Stimulated activated CD4-positive, alpha-beta T cell treated with anti-CD3 and anti-CD28 coated beads, Interleukin-4, amount 100 ng/mL, for 24 hours (primary cell): ENCODE data around the gene SYDE1.

Experiments
- DNase-seq: peaks from one replicate; pipeline ENCODE4 v3.0.0-alpha.2; 2020

The SYDE1 gene

GRCh38 chr19:15108845-15109767, 1.9 kb downstream of the SYDE1 start:
- DNase-seq, result no peak

- DNase-seq, result no peak
These were observed 2.7 kb downstream of the SYDE1 start for GRCh38 chr19:15109768-15110417.

- no peak for DNase-seq
These were observed 3.2 kb downstream of the SYDE1 start for GRCh38 chr19:15110418-15110815.

- DNase-seq, result no peak
These were observed 4.6 kb downstream of the SYDE1 start for GRCh38 chr19:15111758-15112157.

GRCh38 chr19:15112385-15112784, 5.2 kb downstream of the SYDE1 start:
- no peak for DNase-seq

GRCh38 chr19:15113245-15114152, 6.3 kb downstream of the SYDE1 start:
- DNase-seq, result no peak

GRCh38 chr19:15114153-15114540, 6.9 kb downstream of the SYDE1 start:
- no peak for DNase-seq

- DNase-seq, result no peak
These were observed 7.9 kb downstream of the SYDE1 start for GRCh38 chr19:15115080-15115479.

GRCh38 chr19:15115762-15116615, 8.8 kb downstream of the SYDE1 start:
- DNase-seq, result no peak

- no peak for DNase-seq
These were observed 9.7 kb downstream of the SYDE1 start for GRCh38 chr19:15116856-15117255.

- DNase-seq, result no peak
These were observed 11.0 kb downstream of the SYDE1 start for GRCh38 chr19:15118248-15118647.

- DNase-seq, result no peak
These were observed 11.7 kb downstream of the SYDE1 start for GRCh38 chr19:15118789-15119494.

- DNase-seq, result no peak
These were observed 13.2 kb downstream of the SYDE1 start for GRCh38 chr19:15120135-15121026.

- no peak for DNase-seq
These were observed 15.3 kb downstream of the SYDE1 start for GRCh38 chr19:15122331-15123030.

- DNase-seq, result no peak
These were observed 16.1 kb downstream of the SYDE1 start for GRCh38 chr19:15123031-15123890.

GRCh38 chr19:15123900-15124299, 16.7 kb downstream of the SYDE1 start:
- no peak for DNase-seq

- no peak for DNase-seq
These were observed 17.5 kb downstream of the SYDE1 start for GRCh38 chr19:15124572-15125231.
